HEK293T (cell line): ENCODE measurements around the gene DDX24.

Experiments
- CTCF ChIA-PET: fragments of 350-600 bp; formaldehyde crosslinking; extraction: SDS; loops from one replicate; lab custom pipeline; 2021; ENCODE audit warnings: antibody characterized with exemption, inconsistent platforms; lab: Yijun Ruan, JAX
- POLR2A ChIA-PET: fragments of 350-600 bp; formaldehyde crosslinking; extraction: SDS; loops from one replicate; lab custom pipeline; 2020; ENCODE audit warnings: antibody characterized with exemption, inconsistent platforms; lab: Yijun Ruan, JAX
- DNase-seq: peaks from one replicate; pipeline ENCODE4 v3.0.0; 2012; ENCODE audit warnings: mixed read lengths; ENCODE audit errors: extremely low spot score
- ARNT ChIP-seq: fragments of 450-650 bp; IDR thresholded peaks from 2 replicates; pipeline ENCODE4 v1.6.1; 2017; ENCODE audit warnings: mild to moderate bottlenecking
- BHLHE40 ChIP-seq: fragments of 450-650 bp; IDR thresholded peaks from 2 replicates; pipeline ENCODE4 v1.6.1; 2016; ENCODE audit warnings: mild to moderate bottlenecking, moderate library complexity, borderline replicate concordance
- CTBP1 ChIP-seq: fragments of 450-650 bp; IDR thresholded peaks from 2 replicates; pipeline ENCODE4 v1.6.1; 2016; ENCODE audit warnings: borderline replicate concordance
- ELF4 ChIP-seq: fragments of 450-650 bp; IDR thresholded peaks from 2 replicates; pipeline ENCODE4 v1.6.1; 2017; ENCODE audit warnings: antibody characterized with exemption
- FOXA1 ChIP-seq: fragments of 450-650 bp; IDR thresholded peaks from 2 replicates; pipeline ENCODE4 v1.6.1; 2016; ENCODE audit warnings: mild to moderate bottlenecking
- FOXK2 ChIP-seq: fragments of 450-650 bp; IDR thresholded peaks from 2 replicates; pipeline ENCODE4 v1.6.1; 2016; ENCODE audit warnings: mild to moderate bottlenecking
- FOXM1 ChIP-seq: fragments of 450-650 bp; IDR thresholded peaks from 2 replicates; pipeline ENCODE4 v1.6.1; 2017; ENCODE audit warnings: mild to moderate bottlenecking, borderline replicate concordance
- HDGF ChIP-seq: fragments of 450-650 bp; IDR thresholded peaks from 2 replicates; pipeline ENCODE4 v1.6.1; 2017; ENCODE audit warnings: antibody characterized with exemption, borderline replicate concordance
- L3MBTL2 ChIP-seq: fragments of 450-650 bp; conservative IDR thresholded peaks from 2 replicates; pipeline ENCODE4 v1.6.1; 2016; ENCODE audit warnings: mild to moderate bottlenecking
- LEF1 ChIP-seq: fragments of 450-650 bp; IDR thresholded peaks from 2 replicates; pipeline ENCODE4 v1.6.1; 2017; ENCODE audit warnings: mild to moderate bottlenecking, borderline replicate concordance
- NFRKB ChIP-seq: fragments of 450-650 bp; IDR thresholded peaks from 2 replicates; pipeline ENCODE4 v1.6.1; 2016; ENCODE audit warnings: mild to moderate bottlenecking, moderate library complexity
- SP1 ChIP-seq: fragments of 450-650 bp; IDR thresholded peaks from 2 replicates; pipeline ENCODE4 v1.6.1; 2017
- SUZ12 ChIP-seq: fragments of 450-650 bp; IDR thresholded peaks from 2 replicates; pipeline ENCODE4 v1.6.1; 2016; ENCODE audit warnings: mild to moderate bottlenecking
- TARDBP ChIP-seq: fragments of 450-650 bp; IDR thresholded peaks from 2 replicates; pipeline ENCODE4 v1.6.1; 2016
- ZNF384 ChIP-seq: fragments of 450-650 bp; IDR thresholded peaks from 2 replicates; pipeline ENCODE4 v1.6.1; 2016
- TF ChIP-seq, protein P1 (sequence below): fragments of 450-650 bp; IDR thresholded peaks from 2 replicates; pipeline ENCODE4 v1.6.1; 2016

DDX24 gene

GRCh38 chr14:94123296-94123695, 42.3 kb upstream of the DDX24 start:
- POLR2A ChIA-PET: interaction anchor here (1.0 kb wide), 1 partner anchor 8 kb away, joined by 3 read pairs; no protein-coding TSS in a partner anchor
- TF ChIP-seq NFRKB: no peak
- no peak for TF ChIP-seq ZNF384
- TF ChIP-seq SP1: no peak
- TF ChIP-seq ARNT: no peak
- TF ChIP-seq TARDBP: no peak
- DNase-seq: no peak
- CTCF ChIA-PET: no interaction called here

DNA sequence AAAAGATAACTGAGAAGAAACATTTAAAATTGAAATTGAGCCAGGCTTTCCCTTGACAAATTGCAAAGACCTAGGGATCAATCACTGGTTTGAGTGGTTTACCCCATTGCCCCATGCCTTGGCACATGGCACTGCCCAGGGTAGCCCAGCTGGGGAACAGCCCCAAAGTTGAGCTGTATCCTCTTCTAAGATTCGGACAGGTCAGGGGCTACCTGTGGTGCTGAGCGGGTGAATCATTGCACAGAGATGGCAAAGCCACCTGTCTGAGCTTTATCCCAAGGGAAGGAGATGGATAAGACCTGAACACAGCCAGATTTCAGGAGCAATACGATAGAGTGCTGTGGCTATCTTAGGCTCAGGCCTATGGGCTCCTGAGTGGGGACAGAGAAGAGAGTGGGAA, 41.4 kb upstream of the DDX24 start:
- TF ChIP-seq ELF4 (no peak), BHLHE40 (no peak), LEF1 (no peak), L3MBTL2 (no peak), TARDBP (no peak), FOXK2 (no peak), HDGF (no peak), SUZ12 (no peak), FOXA1 (no peak), CTBP1 (no peak), ARNT (no peak), NFRKB (no peak), ZNF384 (no peak), SP1 (no peak), FOXM1 (no peak)
- TF ChIP-seq, protein P1, sequence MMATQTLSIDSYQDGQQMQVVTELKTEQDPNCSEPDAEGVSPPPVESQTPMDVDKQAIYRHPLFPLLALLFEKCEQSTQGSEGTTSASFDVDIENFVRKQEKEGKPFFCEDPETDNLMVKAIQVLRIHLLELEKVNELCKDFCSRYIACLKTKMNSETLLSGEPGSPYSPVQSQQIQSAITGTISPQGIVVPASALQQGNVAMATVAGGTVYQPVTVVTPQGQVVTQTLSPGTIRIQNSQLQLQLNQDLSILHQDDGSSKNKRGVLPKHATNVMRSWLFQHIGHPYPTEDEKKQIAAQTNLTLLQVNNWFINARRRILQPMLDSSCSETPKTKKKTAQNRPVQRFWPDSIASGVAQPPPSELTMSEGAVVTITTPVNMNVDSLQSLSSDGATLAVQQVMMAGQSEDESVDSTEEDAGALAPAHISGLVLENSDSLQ: no peak
- no peak for DNase-seq
- ChIA-PET POLR2A (no interaction called here), CTCF (interaction anchor here (0.6 kb wide), 1 partner anchor 27 kb away, joined by 4 read pairs; no protein-coding TSS in a partner anchor)

GRCh38 chr14:94121485-94121884, 40.5 kb upstream of the DDX24 start:
- DNase-seq: no peak
- ChIA-PET CTCF (no interaction called here), POLR2A (no interaction called here)
- TF ChIP-seq L3MBTL2: no peak
- TF ChIP-seq HDGF: no peak
- no peak for TF ChIP-seq NFRKB
- no peak for TF ChIP-seq LEF1
- no peak for TF ChIP-seq SUZ12
- TF ChIP-seq FOXM1: no peak
- no peak for TF ChIP-seq TARDBP
- no peak for TF ChIP-seq SP1
- no peak for TF ChIP-seq ARNT
- no peak for TF ChIP-seq ELF4
- no peak for TF ChIP-seq FOXK2
- no peak for TF ChIP-seq ZNF384
- TF ChIP-seq BHLHE40: no peak
- TF ChIP-seq, protein P1: no peak
- no peak for TF ChIP-seq CTBP1

DNA sequence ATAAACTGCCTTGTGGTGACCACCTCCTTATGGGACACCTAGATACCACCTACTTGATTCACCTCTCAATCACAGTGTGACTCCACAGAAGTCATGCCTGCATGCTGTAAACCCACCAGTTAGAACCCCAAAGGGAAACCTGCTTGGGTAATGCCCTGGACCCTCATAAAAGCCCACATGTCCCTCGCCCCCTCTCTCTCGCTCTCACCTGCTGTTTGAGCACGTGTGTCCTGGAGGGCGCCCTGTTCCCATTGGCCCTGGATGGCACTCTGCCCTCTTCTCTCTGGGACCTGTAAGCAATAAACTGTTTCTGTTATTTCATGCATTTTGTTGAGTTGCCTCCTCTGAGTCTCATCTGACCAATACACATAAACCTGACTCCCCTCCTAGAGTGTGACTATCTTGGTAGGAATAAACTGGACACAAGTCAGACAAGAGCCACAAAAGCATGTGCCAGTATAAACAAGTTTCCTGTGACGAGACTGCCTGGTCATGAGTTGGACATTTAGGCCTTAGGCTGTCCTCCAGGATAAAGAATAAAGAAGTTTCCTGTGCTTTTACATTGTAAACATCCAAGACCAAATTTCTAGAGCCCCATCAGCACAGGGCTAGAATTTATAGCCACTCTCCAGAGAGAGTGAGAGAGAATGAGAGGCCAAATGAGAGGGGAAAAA, 39.8 kb upstream of the DDX24 start:
- ChIA-PET POLR2A (no interaction called here), CTCF (no interaction called here)
- TF ChIP-seq SUZ12 (no peak), TARDBP (no peak), ARNT (no peak), CTBP1 (no peak), FOXK2 (no peak), FOXM1 (no peak), NFRKB (no peak), ELF4 (no peak), BHLHE40 (no peak), SP1 (no peak), FOXA1 (no peak), ZNF384 (no peak), L3MBTL2 (no peak), HDGF (no peak), LEF1 (no peak)
- TF ChIP-seq, protein P1: no peak
- DNase-seq: no peak

GRCh38 chr14:94119071-94119470, 38.1 kb upstream of the DDX24 start:
- no peak for DNase-seq
- no peak for TF ChIP-seq SUZ12
- TF ChIP-seq, protein P1: no peak
- no peak for TF ChIP-seq FOXA1
- TF ChIP-seq HDGF: no peak
- TF ChIP-seq NFRKB: no peak
- TF ChIP-seq SP1: no peak
- no peak for TF ChIP-seq TARDBP
- TF ChIP-seq ARNT: no peak
- no peak for TF ChIP-seq FOXK2
- TF ChIP-seq CTBP1: no peak
- no peak for TF ChIP-seq LEF1
- no peak for TF ChIP-seq ELF4
- no peak for TF ChIP-seq ZNF384
- no peak for TF ChIP-seq BHLHE40
- no peak for TF ChIP-seq L3MBTL2
- POLR2A ChIA-PET: no interaction called here
- CTCF ChIA-PET: no interaction called here
